HL-60/S4 treated with retinoic acid at 250 ng/mL for 4 days and 3 days (cell line): ENCODE data around the gene ESRP2.

Experiments used
- in situ Hi-C: fragments of 300-500 bp; cut with MboI; formaldehyde crosslinking; loops from 2 replicates; pipeline ENCODE4 v1.7.0; 2022; ENCODE audit warnings: low sequenced_read_pairs

Gene ESRP2

DNA sequence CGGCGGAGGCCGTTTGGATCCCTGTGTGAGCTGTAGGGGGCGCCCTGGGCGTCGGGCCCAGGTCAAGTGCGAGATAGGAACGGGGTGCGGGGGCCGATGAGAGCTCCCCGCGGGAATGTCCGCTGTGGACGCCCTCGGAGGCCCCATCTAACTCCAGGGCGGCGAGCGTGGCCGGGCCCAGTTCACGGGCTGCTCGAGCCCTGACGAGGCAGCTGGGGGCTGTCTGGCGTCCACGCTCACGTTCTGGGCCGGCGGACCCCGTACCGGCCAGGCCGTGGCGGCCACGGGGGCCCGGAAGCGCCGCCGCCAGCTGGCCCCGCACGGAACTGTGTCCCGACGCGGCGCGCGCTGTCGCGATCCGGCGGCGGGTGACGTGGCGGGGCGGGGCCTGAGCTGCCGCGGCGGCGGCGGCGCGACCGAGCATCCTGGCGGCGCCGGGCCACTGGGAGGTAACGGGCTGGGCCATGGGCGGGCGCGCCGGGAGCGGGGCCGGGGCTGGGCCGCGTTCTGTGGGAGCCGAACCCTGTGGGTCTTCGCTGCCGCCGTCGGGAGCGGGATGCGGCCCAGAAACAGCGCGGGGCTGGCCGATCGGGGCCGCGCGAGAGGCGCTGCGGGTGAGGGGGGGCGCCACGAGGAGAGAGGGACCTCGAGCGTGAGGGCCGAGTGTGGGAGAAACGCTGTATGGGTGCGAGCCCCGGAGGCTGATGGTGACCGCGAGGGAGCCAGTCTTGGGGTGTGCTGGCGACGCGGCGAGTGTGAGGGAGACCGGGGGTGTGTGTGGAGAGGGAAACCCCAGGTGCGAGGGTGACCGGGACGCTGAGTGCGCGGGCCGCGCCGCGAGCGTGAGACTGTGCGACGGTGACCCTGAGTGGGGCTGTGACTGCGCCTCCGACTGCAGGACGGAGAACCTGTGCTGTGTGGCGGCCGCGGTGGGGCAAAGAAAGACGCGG lies 28.5 kb upstream of the ESRP2 start, which contains the start of gene SLC7A6:
TSS of gene SLC7A6 (plus strand) at position 399 of the 950 bp plus-strand sequence. CDS start 10,201 bp downstream, outside the sequence.
- in situ Hi-C loops: no loop called here

DNA sequence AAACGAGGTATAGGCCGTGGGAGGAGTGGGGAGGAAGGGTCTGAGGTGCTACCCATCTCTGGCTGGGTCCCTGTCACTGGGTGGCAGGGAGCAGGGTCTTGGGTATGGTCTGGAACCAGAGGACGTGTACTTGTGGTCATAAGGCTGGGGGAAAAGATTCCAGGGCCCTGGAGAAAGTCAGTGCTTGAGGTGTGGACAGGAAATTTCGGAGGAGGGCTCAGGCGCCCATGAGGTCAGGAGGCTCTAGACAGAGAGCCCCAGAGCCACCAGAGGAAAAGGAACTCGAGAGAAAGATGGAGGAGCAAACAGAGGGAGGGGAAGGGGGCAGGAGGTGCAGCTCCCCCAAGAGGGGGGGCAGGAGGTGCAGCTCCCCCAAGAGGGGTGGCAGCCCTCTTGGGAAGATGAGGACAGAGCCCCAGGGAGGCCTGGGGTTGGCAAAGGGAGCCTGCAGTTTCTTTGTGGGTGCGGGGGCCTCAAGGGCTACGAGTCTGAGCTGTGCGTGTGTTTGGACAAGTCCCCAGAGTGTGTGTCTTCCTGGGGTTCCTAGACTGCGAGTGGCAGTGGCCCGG lies 27.7 kb upstream of the ESRP2 start:
- in situ Hi-C loops: no loop called here

GRCh38 chr16:68259007-68259825 lies 23.3 kb upstream of the ESRP2 start:
- in situ Hi-C loops: no loop called here

- in situ Hi-C loops: no loop called here
These were observed 22.2 kb upstream of the ESRP2 start for GRCh38 chr16:68257906-68258800.

DNA sequence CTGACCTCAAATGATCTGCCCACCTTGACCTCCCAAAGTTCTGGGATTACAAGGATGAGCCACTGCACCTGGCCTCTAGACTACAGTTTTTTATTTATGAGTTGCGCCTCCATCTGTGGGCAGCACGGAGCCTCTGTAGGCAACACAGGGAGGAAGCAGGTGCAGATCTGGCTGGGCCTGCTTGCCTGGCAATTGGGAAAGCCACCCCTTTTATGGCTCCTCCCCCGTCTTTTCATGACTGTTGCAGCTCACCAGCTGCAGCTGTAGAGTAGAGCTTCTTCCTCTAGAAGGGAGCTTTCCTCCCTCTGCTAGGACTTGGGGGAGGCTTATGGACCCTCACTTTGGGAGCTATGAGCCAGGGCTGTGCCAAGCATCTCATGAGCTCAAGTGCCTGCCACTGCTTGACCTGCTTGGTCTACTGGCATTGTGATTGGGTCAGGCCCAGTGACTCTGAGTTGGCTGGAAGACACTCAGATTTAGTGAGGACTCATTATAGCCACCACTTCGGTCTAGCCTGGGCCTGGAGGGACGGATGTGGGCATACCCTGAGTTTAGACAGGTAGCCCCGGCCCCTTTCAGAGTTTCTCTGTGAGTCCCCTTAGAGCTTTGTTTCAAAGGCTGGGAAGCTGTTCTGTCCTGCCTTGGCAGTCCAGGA lies 21.5 kb upstream of the ESRP2 start:
- in situ Hi-C loops: no loop called here

DNA sequence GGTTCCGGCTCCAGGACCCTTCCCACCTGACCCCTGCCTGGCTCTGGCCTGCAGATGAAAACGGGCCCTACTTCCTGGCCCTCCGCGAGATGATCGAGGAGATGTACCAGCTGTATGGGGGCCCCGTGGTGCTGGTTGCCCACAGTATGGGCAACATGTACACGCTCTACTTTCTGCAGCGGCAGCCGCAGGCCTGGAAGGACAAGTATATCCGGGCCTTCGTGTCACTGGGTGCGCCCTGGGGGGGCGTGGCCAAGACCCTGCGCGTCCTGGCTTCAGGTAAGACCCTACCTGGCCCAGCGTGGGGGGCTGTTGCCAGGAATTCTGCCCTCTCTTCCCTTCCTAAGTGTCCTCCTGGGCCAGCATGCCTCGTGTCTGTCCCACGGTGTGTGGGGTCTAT lies 19.8 kb upstream of the ESRP2 start:
- in situ Hi-C loops: no loop called here

- in situ Hi-C loops: no loop called here
These were observed 17.8 kb upstream of the ESRP2 start for GRCh38 chr16:68253721-68254120.

- in situ Hi-C loops: no loop called here
These were observed 16.5 kb upstream of the ESRP2 start for GRCh38 chr16:68252383-68252782.

DNA sequence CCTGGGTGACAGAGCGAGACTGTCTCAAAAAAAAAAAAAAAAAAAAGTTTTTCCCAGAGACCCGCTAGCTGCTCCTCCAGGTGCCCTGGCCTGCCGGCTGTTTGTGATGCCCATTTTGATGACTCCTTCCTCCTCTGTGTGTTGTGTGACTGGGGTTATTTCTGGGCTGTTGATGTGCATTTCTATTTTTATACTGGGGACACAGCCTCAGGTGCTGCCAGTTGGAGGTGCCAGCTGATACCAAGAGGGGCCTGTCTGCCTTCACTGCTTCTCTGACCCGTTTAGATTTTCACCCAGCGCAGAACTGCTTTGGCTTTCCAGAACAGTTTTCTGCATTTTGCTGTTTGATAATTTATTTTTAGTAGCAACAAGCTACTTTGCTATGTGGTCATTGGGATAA lies 15.9 kb upstream of the ESRP2 start:
- in situ Hi-C loops: no loop called here

GRCh38 chr16:68250951-68251350 lies 15.0 kb upstream of the ESRP2 start:
- in situ Hi-C loops: no loop called here

DNA sequence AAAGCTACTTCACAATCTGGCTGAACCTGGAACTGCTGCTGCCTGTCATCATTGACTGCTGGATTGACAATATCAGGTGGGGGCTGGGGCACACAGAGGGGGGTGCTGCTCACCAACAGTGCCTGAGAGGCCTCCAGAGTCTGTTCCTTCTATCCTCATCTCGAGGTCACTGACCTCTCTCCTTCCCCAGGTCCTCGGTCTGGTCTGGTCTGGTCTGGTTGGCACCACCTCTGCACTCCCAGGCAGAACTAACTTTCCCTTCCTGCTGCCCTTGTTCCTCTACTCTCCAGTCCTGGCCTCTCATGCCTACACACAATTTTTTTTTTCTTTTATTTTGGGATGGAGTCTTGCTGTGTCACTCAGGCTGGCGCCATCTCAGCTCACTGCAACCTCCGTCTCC lies 13.4 kb upstream of the ESRP2 start:
- in situ Hi-C loops: no loop called here

DNA sequence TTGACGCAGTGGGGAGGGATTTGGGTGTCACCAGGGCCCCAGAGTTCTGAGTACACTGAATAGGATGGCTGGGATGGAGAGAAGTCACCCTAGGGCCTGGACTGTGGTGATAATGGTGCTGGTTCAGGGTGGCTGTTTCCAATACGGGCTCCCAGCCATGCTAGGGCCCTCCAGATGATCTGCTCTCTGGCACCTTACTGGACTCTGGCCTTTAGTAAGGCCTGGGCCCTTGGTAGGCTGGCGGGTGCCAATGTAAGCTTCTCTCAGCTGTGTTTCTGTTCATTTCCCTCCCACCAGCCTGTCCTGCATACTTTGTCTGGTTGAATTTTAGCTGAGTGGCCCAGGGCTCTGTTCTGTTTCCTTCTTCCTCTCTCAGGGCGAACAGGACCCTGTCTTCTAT lies 12.0 kb upstream of the ESRP2 start:
- in situ Hi-C loops: no loop called here

- in situ Hi-C loops: no loop called here
These were observed 11.5 kb upstream of the ESRP2 start for GRCh38 chr16:68247400-68247799.

DNA sequence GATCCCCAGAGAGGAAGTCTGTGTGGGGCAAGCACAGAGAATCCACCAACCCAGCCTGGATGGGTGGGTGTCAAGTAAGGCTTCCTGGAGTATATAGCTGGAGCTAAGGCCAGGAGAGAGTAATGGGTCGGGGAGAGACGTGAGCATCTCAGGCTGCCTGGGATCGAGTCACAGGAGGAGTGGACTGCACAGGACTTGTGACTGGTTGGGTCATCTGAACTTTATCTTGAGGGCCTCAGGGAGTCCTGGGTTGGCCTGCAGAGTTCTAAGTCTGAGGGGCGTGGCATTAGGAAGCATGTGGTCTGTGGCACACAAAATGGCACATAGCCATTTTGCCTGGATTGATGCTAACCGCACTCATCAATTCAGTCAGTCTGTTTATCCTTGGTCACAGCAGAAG lies 10.7 kb upstream of the ESRP2 start:
- in situ Hi-C loops: no loop called here

- in situ Hi-C loops: no loop called here
These were observed 10.2 kb upstream of the ESRP2 start for GRCh38 chr16:68246121-68246520.

GRCh38 chr16:68244903-68245853 lies 9.3 kb upstream of the ESRP2 start, which contains the start of gene PLA2G15:
Gene PLA2G15, plus strand, starts transcription at chr16:68245373. Its CDS starts 54 bp downstream, at chr16:68245427.
- in situ Hi-C loops: no loop called here

- in situ Hi-C loops: no loop called here
These were observed 8.6 kb upstream of the ESRP2 start for GRCh38 chr16:68244481-68244902.
